ENCODE data around the gene SAG. TPM values are rescaled to one million over a fixed set of nuclear protein-coding genes. Genes with fewer than 3 reads are reported as not detected.
"Not testable (repeated sequence)": the region's sequence is repeated elsewhere in the genome, so short reads cannot be mapped to it uniquely, and the experiment has no call there.

SAG gene
- total RNA-seq, 4 donors from 2014 or later, result 1.5 TPM; not detected in 3

GRCh38 chr2:233331536-233331935 lies 23.9 kb downstream of the SAG start:
- Histone ChIP-seq H3K27me3 (no peaks in the 10 kb centered on the region), H3K4me1 (no peaks in the 10 kb centered on the region), H3K9me3 (no peaks in the 10 kb centered on the region), H3K27ac (peak overlapping the region in 2 of 4 donors; percentile 41 to 61), H3K4me3 (no peak overlapping the region), H3K36me3 (no peaks in the 10 kb centered on the region)
- TF ChIP-seq, protein P1, sequence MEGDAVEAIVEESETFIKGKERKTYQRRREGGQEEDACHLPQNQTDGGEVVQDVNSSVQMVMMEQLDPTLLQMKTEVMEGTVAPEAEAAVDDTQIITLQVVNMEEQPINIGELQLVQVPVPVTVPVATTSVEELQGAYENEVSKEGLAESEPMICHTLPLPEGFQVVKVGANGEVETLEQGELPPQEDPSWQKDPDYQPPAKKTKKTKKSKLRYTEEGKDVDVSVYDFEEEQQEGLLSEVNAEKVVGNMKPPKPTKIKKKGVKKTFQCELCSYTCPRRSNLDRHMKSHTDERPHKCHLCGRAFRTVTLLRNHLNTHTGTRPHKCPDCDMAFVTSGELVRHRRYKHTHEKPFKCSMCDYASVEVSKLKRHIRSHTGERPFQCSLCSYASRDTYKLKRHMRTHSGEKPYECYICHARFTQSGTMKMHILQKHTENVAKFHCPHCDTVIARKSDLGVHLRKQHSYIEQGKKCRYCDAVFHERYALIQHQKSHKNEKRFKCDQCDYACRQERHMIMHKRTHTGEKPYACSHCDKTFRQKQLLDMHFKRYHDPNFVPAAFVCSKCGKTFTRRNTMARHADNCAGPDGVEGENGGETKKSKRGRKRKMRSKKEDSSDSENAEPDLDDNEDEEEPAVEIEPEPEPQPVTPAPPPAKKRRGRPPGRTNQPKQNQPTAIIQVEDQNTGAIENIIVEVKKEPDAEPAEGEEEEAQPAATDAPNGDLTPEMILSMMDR (IDR thresholded peaks at IDR 0.05), result no peak
- TF ChIP-seq EP300 (IDR thresholded peaks at IDR 0.05) (no peak), POLR2AphosphoS5 (IDR thresholded peaks at IDR 0.05) (no peak), POLR2A (IDR thresholded peaks at IDR 0.05) (no peak)
- ATAC-seq, result peak; percentile 83
- WGBS, 2 donors (ENCODE audit: low coverage in 1 of 2), result 65 to 70% methylated on average over 2 to 15 of the region's 15 CpGs

DNA sequence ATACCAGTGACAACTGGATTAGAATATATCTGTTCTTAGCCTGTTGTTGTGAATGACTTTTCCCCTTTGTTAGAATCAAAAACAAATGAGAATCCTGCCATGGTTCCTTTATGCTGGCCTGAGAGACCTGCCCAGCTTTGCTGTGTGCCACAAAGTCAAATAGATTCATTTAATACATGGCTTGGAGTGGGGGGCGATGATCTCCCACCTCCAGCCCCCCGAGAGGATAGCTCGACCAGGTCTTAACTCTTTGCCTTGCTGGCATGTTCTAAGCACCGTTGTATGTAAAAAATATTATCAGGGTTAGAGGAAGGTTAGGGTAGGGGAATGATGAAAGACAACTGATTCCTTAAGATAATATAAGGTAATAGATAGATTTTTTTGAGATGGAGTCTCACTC lies 24.5 kb downstream of the SAG start:
- Histone ChIP-seq H3K4me3 (no peak overlapping the region), H3K36me3 (no peaks in the 10 kb centered on the region), H3K9me3 (no peaks in the 10 kb centered on the region), H3K27ac (peak overlapping the region in 3 of 4 donors; percentile 41 to 65 (median 60)), H3K4me1 (no peaks in the 10 kb centered on the region), H3K27me3 (no peaks in the 10 kb centered on the region)
- 71 to 94% methylated on average over 4 of the region's 4 CpGs for WGBS, 2 donors (ENCODE audit: low coverage in 1 of 2)
- no peak for TF ChIP-seq EP300 (IDR thresholded peaks at IDR 0.05)
- TF ChIP-seq, protein P1 (IDR thresholded peaks at IDR 0.05), result no peak
- TF ChIP-seq POLR2AphosphoS5 (IDR thresholded peaks at IDR 0.05), result no peak
- no peak for TF ChIP-seq POLR2A (IDR thresholded peaks at IDR 0.05)
- no peak for ATAC-seq

DNA sequence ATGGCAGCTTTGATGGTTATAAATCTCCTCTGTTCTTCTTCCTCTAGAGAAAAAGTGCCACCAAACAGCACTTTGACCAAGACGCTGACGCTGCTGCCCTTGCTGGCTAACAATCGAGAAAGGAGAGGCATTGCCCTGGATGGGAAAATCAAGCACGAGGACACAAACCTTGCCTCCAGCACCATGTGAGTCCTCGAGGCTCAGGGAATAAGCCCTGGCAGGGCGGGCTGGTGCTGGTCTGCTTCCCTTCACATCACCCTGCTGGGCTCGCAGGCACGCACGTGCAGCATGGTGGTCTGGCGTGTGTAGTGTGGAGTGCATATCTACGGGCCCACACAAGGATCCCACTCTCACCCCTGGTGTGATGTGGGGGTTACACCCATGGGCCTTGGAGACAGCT lies 27.3 kb downstream of the SAG start:
- 86 to 100% methylated on average over 4 to 10 of the region's 11 CpGs for WGBS, 2 donors (ENCODE audit: low coverage in 1 of 2)

DNA sequence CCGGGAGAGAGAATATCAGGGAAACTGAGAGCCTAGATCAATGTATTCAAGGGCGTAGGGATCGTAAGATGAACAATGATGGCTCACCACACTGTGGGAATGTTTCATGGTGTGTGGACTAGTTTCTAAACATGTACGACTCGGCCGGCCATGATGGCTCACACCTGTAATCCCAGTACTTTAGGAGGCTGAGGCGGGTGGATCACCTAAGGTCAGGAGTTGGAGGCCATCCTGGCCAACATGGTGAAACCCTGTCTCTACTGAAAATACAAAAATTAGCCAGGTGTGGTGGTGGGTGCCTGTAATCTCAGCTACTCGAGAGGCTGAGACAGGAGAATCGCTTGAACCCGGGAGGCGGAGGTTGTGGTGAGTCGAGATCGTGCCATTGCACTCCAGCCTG lies 28.5 kb downstream of the SAG start:
- H3K27ac ChIP-seq, H3K4me1 ChIP-seq, H3K4me3 ChIP-seq, H3K36me3 ChIP-seq, ATAC-seq, H3K27me3 ChIP-seq, H3K9me3 ChIP-seq: not testable (repeated sequence)
- 89 to 97% methylated on average over 11 to 13 of the region's 13 CpGs for WGBS, 2 donors (ENCODE audit: low coverage in 1 of 2)

More for the DNA sequence above, 27.3 kb downstream of the SAG start:
- Histone ChIP-seq H3K4me3 (no peak overlapping the region), H3K27ac (no peak overlapping the region), H3K27me3 (no peaks in the 10 kb centered on the region), H3K36me3 (no peaks in the 10 kb centered on the region), H3K4me1 (no peaks in the 10 kb centered on the region), H3K9me3 (no peaks in the 10 kb centered on the region)
- no peak for ATAC-seq
- TF ChIP-seq POLR2AphosphoS5 (IDR thresholded peaks at IDR 0.05) (no peak), EP300 (IDR thresholded peaks at IDR 0.05) (no peak), POLR2A (IDR thresholded peaks at IDR 0.05) (no peak)
- TF ChIP-seq, protein P1 (IDR thresholded peaks at IDR 0.05), result no peak

GRCh38 chr2:233336541-233336940 lies 28.9 kb downstream of the SAG start:
- Histone ChIP-seq H3K27me3 (no peaks in the 10 kb centered on the region), H3K36me3 (no peaks in the 10 kb centered on the region), H3K4me3 (no peak overlapping the region), H3K9me3 (no peaks in the 10 kb centered on the region), H3K4me1 (no peaks in the 10 kb centered on the region), H3K27ac (no peak overlapping the region)
- TF ChIP-seq EP300 (IDR thresholded peaks at IDR 0.05) (no peak), POLR2AphosphoS5 (IDR thresholded peaks at IDR 0.05) (no peak), POLR2A (IDR thresholded peaks at IDR 0.05) (no peak)
- TF ChIP-seq, protein P1 (IDR thresholded peaks at IDR 0.05), result no peak
- no peak for ATAC-seq
- WGBS, 2 donors (ENCODE audit: low coverage in 1 of 2), result 79% methylated on average over 2 of the region's 5 CpGs; no CpG with 5 or more reads in 1 of the 2 donors

Measured in gastroesophageal sphincter (tissue), 4 donors.